Measurements from ENCODE around the gene GPR42.
"Not testable (repeated sequence)": the region's sequence is repeated elsewhere in the genome, so short reads cannot be mapped to it uniquely, and the experiment has no call there.

The GPR42 gene

GRCh38 chr19:35363711-35364425, 7.0 kb upstream of the GPR42 start:
- no peak for DNase-seq

DNA sequence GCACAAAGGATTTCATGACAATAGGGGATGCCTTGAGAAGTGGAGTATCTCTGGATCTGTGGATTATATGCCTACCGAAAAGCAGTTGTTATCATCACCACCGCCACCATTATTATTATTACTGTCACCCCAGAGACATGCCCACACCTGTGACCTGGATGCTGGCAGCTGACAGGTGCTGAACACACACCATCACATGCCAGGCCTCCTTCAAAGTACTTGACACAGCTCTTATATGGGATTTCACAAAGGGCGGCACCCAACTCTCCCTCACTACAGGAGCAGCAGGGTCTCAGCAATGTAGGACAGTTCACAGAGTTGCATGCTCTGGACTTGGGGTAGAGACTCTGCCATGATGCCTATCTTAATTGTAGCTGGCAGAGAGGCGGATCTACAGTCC, 5.6 kb upstream of the GPR42 start:
- no peak for DNase-seq

- no peak for DNase-seq
Measured at GRCh38 chr19:35368378-35368777, 2.5 kb upstream of the GPR42 start.

DNA sequence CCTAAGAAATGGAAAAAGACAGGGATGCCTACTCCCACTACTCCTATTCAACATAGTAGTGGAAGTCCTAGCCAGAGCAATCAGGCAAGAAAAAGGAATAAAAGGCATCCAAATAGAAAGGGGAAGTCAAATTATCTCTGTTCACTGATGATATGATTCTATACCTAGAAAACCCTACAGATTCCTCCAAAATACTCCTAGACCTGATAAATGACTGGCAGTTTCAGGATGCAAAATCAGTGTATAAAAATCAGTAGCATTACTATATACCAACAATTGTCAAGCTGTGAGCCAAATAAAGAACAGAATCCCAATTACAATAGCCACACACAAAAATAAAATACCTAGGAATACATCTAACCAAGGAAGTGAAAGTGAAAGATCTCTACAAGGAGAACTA, 1.3 kb upstream of the GPR42 start:
- DNase-seq: no peak

DNA sequence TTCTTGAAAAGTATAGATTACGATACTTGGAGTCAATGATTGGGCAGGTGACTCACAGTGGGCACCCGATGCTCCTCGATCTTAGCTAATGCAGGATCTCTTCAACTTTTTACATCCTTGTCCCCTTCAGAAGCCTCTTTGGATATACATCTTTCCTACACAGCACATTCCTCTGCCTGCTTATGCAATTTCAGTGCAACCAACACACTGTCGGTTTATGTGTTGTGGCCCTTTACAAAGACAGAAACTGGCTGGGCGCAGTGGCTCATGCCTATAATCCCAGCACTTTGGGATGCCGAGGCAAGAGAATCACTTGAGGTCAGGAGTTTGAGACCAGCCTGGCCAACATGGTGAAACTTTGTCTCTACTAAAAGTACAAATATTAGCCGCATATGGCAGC, 2.6 kb downstream of the GPR42 start:
- no peak for DNase-seq

DNA sequence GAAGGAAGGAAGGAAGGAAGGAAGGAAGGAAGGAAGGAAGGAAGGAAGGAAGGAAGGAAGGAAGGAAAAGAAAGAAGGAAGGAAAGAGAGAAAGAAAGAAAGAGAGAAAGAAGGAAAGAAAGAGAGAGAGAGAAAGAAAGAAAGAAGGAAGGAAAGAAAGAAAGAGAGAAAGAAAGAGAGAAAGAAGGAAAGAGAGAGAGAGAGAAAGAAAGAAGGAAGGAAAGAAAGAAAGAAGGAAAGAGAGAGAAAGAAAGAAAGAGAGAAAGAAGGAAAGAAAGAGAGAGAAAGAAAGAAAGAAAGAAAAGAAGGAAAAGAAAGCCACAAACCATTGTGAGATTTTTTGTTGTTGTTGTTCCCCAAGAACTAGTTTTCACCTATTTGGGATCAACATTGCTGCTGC, 3.2 kb downstream of the GPR42 start:
- not testable (repeated sequence) for DNase-seq

GRCh38 chr19:35375505-35376307, 4.8 kb downstream of the GPR42 start:
- no peak for DNase-seq

DNA sequence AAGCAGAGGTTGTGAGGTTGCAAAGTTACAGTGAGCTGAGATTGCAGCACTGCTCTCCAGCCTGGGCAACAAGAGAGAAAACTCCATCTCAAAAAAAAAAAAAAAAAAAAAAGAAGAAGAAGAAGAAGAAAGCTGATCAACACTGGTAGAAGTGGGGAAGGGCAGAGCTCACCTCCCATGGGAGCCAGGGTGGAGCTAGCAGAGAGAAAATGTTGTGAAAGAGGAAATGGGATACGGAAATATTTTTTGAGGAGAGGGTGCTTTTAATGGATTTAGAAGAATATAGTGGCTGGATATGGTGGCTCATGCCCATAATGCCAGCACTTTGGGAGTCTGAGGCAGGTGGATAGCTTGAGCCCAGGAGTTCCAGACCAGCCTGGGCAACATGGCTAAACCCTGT, 6.8 kb downstream of the GPR42 start:
- DNase-seq: no peak

- no peak for DNase-seq
Measured at GRCh38 chr19:35378356-35378755, 7.5 kb downstream of the GPR42 start.

- DNase-seq: not testable (repeated sequence)
Measured at GRCh38 chr19:35379545-35379944, 8.7 kb downstream of the GPR42 start.

DNA sequence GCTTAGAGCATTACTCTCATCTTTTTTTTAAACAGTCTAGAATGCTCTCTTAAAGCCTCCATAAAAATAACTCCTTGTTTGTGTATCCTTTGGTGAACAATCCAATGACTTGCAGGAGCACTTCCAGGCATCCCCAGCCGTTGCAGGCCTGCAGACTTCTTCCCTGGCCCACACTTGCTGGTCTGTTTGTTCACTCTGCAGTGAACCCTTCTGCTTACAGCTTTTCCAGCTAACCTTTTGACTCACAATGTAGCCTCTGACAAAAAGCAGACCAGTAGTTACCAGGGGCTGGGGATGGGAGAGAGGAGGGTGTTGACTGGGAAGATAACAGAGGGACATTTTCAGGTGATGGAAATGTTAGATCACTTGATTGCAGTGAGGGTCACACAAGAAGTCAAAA, 9.1 kb downstream of the GPR42 start:
- no peak for DNase-seq

GRCh38 chr19:35380450-35381124, 9.7 kb downstream of the GPR42 start:
- no peak for DNase-seq

DNA sequence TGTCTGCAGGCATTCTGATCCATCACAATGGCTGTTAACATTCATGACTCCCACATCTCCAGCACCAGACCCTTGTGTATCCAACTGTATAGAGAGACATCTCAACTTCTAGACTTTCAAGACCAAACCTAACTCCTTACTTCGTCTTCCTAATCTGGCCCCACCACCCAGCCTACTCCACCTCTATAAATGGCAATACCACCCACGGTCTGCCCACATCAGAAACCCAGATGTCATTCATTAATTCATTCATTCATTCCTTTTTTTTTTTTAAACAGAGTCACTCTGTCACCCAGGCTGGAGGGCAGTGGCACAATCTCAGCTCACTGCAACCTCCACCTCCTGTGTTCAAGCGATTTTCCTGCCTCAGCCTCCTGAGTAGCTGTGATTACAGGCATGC, 10.4 kb downstream of the GPR42 start:
- DNase-seq: no peak

DNA sequence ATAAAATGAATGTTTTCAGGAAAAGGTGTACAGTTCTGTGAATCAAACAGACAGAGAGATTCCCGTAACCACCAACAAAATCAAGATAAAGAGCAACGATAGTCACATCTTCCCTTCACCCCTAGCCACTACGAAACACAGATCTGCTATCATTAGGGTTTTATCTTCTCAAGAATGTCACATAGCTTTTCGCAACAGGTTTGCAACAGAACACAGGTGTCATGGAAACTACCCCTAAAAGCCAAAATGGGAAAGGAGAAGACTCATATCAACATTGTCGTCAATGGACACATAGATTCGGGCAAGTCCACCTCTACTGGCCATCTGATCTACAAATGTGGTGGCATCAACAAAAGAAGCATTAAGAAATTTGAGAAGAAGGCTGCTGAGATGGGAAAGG, 11.1 kb downstream of the GPR42 start:
- no peak for DNase-seq

DNA sequence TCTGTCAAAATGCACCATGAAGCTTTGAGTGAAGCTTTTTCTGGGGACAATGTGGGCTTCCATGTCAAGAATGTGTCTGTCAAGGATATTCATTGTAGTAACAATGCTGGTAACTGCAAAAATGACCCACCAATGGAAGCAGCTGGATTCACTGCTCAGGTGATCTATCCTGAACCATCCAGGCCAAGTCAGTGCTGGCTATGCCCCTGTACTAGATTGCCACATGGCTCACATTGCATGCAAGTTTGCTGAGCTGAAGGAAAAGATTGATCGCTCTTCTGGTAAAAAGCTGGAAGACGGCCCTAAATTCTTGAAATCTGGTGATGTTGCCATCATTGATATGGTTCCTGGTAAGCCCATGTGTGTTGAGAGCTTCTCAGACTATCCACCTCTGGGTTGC, 12.7 kb downstream of the GPR42 start:
- no peak for DNase-seq

DNA sequence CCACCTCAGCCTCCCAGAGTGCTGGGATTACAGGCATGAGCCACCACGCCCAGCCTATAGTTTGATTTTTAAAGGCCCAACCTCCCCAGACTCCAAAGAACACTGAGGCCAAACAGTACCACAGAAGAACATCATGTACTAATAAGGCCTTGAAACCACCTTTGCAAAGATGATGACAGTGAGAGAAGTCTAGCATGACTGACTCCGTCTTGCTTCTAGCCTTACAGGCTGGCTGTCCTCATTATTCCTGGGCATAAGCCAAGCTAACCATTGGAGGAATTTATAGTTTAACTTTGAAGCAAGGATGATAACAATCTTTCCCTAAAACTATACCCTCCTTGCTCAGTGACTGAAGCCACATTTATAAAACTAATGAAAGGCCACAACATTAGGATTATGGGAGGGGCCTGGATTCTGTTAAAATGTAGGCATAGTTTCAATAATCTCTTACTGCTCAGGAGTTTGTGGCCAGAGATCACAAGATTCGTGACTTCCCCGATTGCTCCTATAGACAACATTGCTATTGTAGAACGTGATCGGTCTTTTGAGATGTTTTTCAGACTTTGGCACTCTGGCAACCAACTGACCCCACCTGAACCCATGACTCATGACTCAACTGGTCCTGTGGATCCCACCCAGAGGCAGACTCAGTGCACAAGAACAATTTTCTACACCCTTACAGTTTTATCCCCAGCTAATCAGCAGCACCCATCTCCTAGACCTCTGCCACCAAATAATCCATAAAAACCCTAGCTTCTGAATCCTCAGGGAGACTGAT, 17.6 kb downstream of the GPR42 start:
- DNase-seq: no peak

DNA sequence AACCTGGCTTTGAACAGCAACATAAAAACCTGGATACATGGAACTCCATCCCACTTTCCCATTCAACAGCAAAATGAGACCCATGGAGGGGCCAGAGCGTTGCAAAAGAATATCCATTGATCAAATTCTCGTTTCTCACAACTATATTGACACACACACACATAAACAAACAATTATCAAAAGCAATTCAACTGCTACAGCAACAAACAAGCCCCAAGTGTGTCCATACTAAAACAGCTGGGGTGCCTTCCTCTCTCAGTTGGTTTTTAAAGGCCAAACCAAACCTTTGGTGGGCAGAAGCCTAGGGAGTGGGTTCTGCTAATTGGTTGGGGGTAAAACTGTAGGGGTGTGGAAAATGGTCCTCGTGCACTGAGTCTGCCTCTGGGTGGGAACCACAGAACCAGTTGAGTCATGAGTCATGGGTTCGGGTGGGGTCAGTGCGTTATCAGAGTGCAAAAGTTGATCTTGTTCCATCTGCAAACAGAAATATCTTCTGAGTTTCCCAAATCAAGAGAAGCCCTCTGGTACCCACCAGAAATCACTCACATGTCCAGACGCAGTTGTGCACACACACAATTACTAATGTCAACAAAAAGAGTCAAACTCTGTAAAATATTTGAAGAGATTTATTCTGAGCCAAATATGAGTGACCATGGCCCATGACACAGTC, 18.5 kb downstream of the GPR42 start:
- DNase-seq: no peak

- no peak for DNase-seq
Measured at GRCh38 chr19:35392742-35393715, 22.2 kb downstream of the GPR42 start.

DNA sequence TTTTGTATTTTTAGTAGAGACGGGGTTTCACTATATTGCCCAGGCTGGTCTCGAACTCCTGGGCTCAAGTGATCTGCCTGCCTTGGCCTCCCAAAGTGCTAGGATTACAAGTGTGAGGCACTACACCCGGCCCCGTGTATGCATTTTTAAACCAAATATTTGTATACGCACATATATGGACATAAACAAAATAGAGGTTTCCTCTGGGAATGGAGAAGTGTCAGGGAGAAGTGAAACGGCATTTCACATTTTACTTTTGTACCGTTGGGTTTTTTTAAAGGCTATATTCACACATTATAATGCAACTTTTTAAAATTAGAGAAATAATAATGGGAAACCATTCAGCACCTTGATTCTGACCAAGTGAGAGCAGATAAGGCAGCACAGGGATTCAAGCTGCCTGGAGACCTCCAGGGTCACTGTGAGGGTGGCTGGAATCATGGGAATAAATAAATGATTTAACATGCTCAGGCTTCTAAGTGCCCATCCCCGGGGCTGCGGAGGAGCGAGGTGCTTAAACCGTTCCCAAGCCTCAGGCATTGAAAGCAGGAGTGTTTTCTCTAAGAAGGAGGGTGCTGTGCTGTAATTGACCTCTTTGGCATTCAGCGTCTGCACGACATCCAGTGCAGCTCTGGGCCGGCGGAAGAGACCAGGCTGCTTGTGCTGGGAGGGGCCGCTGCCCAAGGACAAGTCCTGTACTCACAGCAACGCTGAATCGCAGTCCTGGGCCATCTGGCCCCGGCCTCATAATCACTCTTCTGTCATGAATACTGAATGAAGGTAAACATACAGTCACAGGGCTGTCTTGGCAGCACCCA, 24.7 kb downstream of the GPR42 start:
- no peak for DNase-seq

DNA sequence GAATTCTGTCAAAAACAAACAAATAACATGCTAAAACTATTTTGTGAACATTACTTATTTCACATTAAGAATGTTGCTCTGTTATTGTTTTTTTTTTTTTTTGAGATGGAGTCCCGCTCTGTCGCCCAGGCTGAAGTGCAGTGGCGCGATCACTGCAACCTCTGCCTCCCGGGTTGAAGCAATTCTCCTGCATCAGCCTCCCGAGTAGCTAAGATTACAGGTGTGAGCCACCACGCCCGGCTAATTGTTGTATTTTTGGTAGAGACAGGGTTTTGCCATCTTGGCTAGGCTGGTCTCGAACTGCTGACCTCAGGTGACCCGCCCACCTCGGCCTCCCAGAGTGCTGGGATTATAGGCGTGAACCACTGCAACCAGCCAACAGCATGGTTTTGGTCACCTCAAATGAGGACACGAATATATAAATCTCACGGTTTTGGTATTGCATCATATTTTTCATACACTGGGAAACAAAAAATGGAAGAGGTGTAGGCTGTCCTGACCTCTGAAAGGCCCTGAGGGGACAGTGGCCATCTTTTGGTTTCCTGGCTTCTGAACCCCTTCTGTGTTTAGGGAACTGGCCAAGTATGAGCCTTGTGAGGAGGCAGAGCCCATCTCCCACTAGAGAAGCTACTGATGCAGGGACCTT, 25.5 kb downstream of the GPR42 start:
- no peak for DNase-seq

Measured in activated CD4-positive, alpha-beta T cell treated with anti-CD3 and anti-CD28 coated beads, Interleukin-2, amount 50 U/mL, for 4 hours (primary cell).